GM12878 (cell line): ENCODE data around the gene EXOC4. TPM values are rescaled to one million over a fixed set of nuclear protein-coding genes. Genes with fewer than 3 reads are reported as not detected.

Experiments used
- ATAC-seq: fragments of 200-7000 bp; cut with Tn5 transposase; 3 replicates; pipeline ENCODE4 v1.9.1; 2020; ENCODE audit warnings: mild to moderate bottlenecking, moderate library complexity
- BruUV-seq: library from RNA; stranded (reverse); fragments of 400-500 nt; replicated peaks from 2 replicates; lab custom pipeline; 2021; lab: Mats Ljungman, UMichigan
- CTCF ChIA-PET: fragments of 300-600 bp; sonication (Branson Sonifier 250); formaldehyde crosslinking; extraction: SDS; loops from one replicate; lab custom pipeline; 2021; ENCODE audit warnings: inconsistent platforms; lab: Yijun Ruan, JAX
- POLR2A ChIA-PET: fragments of 350-600 bp; formaldehyde crosslinking; extraction: SDS; loops from one replicate; lab custom pipeline; 2021; ENCODE audit warnings: inconsistent platforms; lab: Charles Lee
- RAD21 ChIA-PET: fragments of 300-600 bp; sonication (Branson Sonifier 250); formaldehyde crosslinking; loops from one replicate; lab custom pipeline; 2023; ENCODE audit warnings: antibody characterized with exemption; ENCODE audit not compliant: unreplicated experiment; lab: Charles Lee
- SMC1A ChIA-PET: fragments of 300-600 bp; sonication (Branson Sonifier 250); formaldehyde crosslinking; loops from one replicate; lab custom pipeline; 2023; ENCODE audit not compliant: unreplicated experiment, uncharacterized antibody; lab: Charles Lee
- DNase-seq: peaks from one replicate; pipeline ENCODE4 v3.0.0-alpha.2; 2011; ENCODE audit warnings: low read depth, low spot score
- FAIRE-seq: peaks from 3 replicates; lab custom pipeline; 2011; peaks lifted over from hg19 to GRCh38; lab: Jason Lieb, UNC
- H2AFZ ChIP-seq: 2 replicates; pipeline ENCODE4 v1.6.0; 2011; ENCODE audit warnings: low read depth, low read length, control low read depth; ENCODE audit not compliant: control insufficient read depth
- H3K27ac ChIP-seq: 2 replicates; pipeline ENCODE4 v1.5.1; 2011; ENCODE audit warnings: control low read depth; ENCODE audit not compliant: control insufficient read depth, insufficient read depth
- H3K27me3 ChIP-seq, 2 experiments: replicated peaks in 1 of 2; 2 replicates each; pipeline versions ENCODE4 v1.6.0 to v1.6.1; 2011; ENCODE audit warnings: low read length in 1 of 2; ENCODE audit not compliant: control insufficient read depth in 2 of 2, insufficient read depth in 2 of 2
- H3K36me3 ChIP-seq, 2 experiments: 2 replicates each; pipeline ENCODE4 v1.5.1; 2011; ENCODE audit warnings: low read length in 1 of 2; ENCODE audit not compliant: control insufficient read depth in 2 of 2, insufficient read depth in 2 of 2
- H3K4me1 ChIP-seq: 2 replicates; pipeline ENCODE4 v1.6.1; 2011; ENCODE audit warnings: mild to moderate bottlenecking, low read length, moderate library complexity, mixed read lengths; ENCODE audit not compliant: control insufficient read depth, insufficient read depth
- H3K4me2 ChIP-seq: 2 replicates; pipeline ENCODE4 v1.6.0; 2011; ENCODE audit warnings: control low read depth; ENCODE audit not compliant: control insufficient read depth, insufficient read depth
- H3K4me3 ChIP-seq: fragments of 200-600 bp; sonication (generic); 2 replicates; pipeline ENCODE4 v1.5.1; 2016
- H3K79me2 ChIP-seq: 2 replicates; pipeline ENCODE4 v1.6.0; 2011; ENCODE audit warnings: low read length; ENCODE audit not compliant: control insufficient read depth, insufficient read depth
- H3K9ac ChIP-seq: 2 replicates; pipeline ENCODE4 v1.8.0; 2011; ENCODE audit warnings: low read length, control low read depth, mixed read lengths; ENCODE audit not compliant: control insufficient read depth, insufficient read depth
- H3K9me3 ChIP-seq: replicated peaks from 3 replicates; pipeline ENCODE4 v1.5.1; 2011; ENCODE audit warnings: mild to moderate bottlenecking, low read length; ENCODE audit not compliant: control insufficient read depth, insufficient read depth
- H4K20me1 ChIP-seq: 2 replicates; pipeline ENCODE4 v1.6.0; 2011; ENCODE audit not compliant: control insufficient read depth, insufficient read depth
- BCL3 ChIP-seq: IDR thresholded peaks from 2 replicates; pipeline ENCODE4 v1.6.1; 2011; ENCODE audit warnings: borderline replicate concordance, low read depth, mild to moderate bottlenecking, moderate library complexity, low read length; ENCODE audit not compliant: insufficient read depth, poor library complexity, severe bottlenecking
- CREB1 ChIP-seq: IDR thresholded peaks from 2 replicates; pipeline ENCODE4 v1.6.1; 2012; ENCODE audit warnings: low read depth, mild to moderate bottlenecking, inconsistent platforms
- FOS ChIP-seq: IDR thresholded peaks from 3 replicates; pipeline ENCODE4 v1.6.1; 2011; ENCODE audit warnings: borderline replicate concordance; ENCODE audit not compliant: insufficient read length; ENCODE audit errors: extremely low read depth
- HDAC2 ChIP-seq: fragments of 200-600 bp; sonication (generic); IDR thresholded peaks from 2 replicates; pipeline ENCODE4 v1.6.1; 2017
- IKZF2 ChIP-seq, 2 experiments: fragments of 450-650 bp; IDR thresholded peaks; 2 replicates each; pipeline ENCODE4 v1.6.1; 2017; ENCODE audit warnings: mild to moderate bottlenecking in 2 of 2, moderate library complexity in 2 of 2
- MEF2B ChIP-seq: fragments of 450-650 bp; IDR thresholded peaks from 2 replicates; pipeline ENCODE4 v1.6.1; 2018; ENCODE audit warnings: mild to moderate bottlenecking, moderate library complexity; ENCODE audit not compliant: partially characterized antibody, poor library complexity, severe bottlenecking
- POU2F2 ChIP-seq: IDR thresholded peaks from 3 replicates; pipeline ENCODE4 v1.6.1; 2011; ENCODE audit warnings: low read depth, mild to moderate bottlenecking, low read length, borderline replicate concordance
- RBBP5 ChIP-seq: fragments of 200-600 bp; sonication (generic); conservative IDR thresholded peaks from 2 replicates; pipeline ENCODE4 v1.6.1; 2016
- SIN3A ChIP-seq: IDR thresholded peaks from 2 replicates; pipeline ENCODE4 v1.6.1; 2012; ENCODE audit warnings: low read depth, low read length, improper control_type of control experiment
- SREBF2 ChIP-seq: IDR thresholded peaks from 2 replicates; pipeline ENCODE4 v1.6.1; 2012; ENCODE audit warnings: mild to moderate bottlenecking, low read length
- TCF3 ChIP-seq: IDR thresholded peaks from 2 replicates; pipeline ENCODE4 v1.6.1; 2012; ENCODE audit warnings: low read depth, mild to moderate bottlenecking, low read length, borderline replicate concordance; ENCODE audit not compliant: insufficient read depth
- ZSCAN29 ChIP-seq: fragments of 450-650 bp; IDR thresholded peaks from 2 replicates; pipeline ENCODE4 v1.6.1; 2017; ENCODE audit warnings: mild to moderate bottlenecking, moderate library complexity
- WGBS: methylation state at CpG from one replicate; pipeline ENCODE4 v1.1.6; 2016; ENCODE audit warnings: low lambda C conversion rate; ENCODE audit not compliant: insufficient replicate concordance, insufficient coverage; ENCODE audit errors: missing lambda C conversion rate; 5-methylcytosine and 5-hydroxymethylcytosine counted together
- in situ Hi-C: fragments of 300-500 bp; cut with MboI; formaldehyde crosslinking; loops from 9 replicates; pipeline ENCODE4 v1.14.3; 2018; ENCODE audit warnings: mixed read lengths
- intact Hi-C: fragments of 100-400 bp; cut with micrococcal nuclease; formaldehyde crosslinking; loops from one replicate; pipeline ENCODE4 v1.14.2; 2022; ENCODE audit not compliant: unreplicated experiment
- polyA plus RNA-seq, 11 experiments: library from polyadenylated mRNA; depleted of rRNA in 4 of 11; unstranded in 6 of 11; stranded (reverse) in 5 of 11; fragments of >200 nt; fragmentation: Nextera tagmentation in 4 of 11; fragmentation: Illumina TruSeq in 1 of 11; extraction: Ambion mirVana in 4 of 11; extraction: Trizol in 1 of 11; gene quantifications; 1 replicate in 1 of 11; 2 replicates in 10 of 11; pipeline versions ENCODE4 v1.2.1 to v1.2.3, GENCODE V29; 2011 to 2016; ENCODE audit warnings: inconsistent platforms in 2 of 11, missing spikeins in 2 of 11, low read depth in 1 of 11
- total RNA-seq, 4 experiments: library from RNA; depleted of rRNA in 3 of 4; stranded (reverse); fragments of >200 nt in 3 of 4; fragmentation: Illumina TruSeq in 1 of 4; extraction: Trizol in 1 of 4; gene quantifications; 2 replicates each; pipeline versions ENCODE4 v1.2.1 to v1.2.3, GENCODE V29; 2013 to 2021

Gene EXOC4
- total and polyA plus RNA-seq, 10 of the 15 experiments (the other 5 are each of a cell fraction or from before 2014, with no cell fraction given): 13.2 to 44.5 (median 29.6) TPM

GRCh38 chr7:133573554-133574265 is 320.8 kb downstream of the EXOC4 start:
- in situ Hi-C loops (no loop called here), intact Hi-C loops (no loop called here)
- H3K27ac ChIP-seq: no peak overlapping the region
- no peak overlapping the region for H2AFZ ChIP-seq
- DNase-seq (no peak), ATAC-seq (no peak), FAIRE-seq (peak; percentile 18)
- no peak overlapping the region for H3K9ac ChIP-seq
- no peaks in the 10 kb centered on the region for H3K27me3 ChIP-seq
- no peaks in the 10 kb centered on the region for H3K4me1 ChIP-seq
- BruUV-seq: no TSS peak
- no peaks in the 10 kb centered on the region for H3K9me3 ChIP-seq
- H3K4me3 ChIP-seq: no peak overlapping the region
- CTCF ChIA-PET: no interaction called here
- H3K79me2 ChIP-seq: no peaks in the 10 kb centered on the region
- WGBS: 78% methylated on average over 4 of the region's 4 CpGs
- RAD21 ChIA-PET: no interaction called here
- H4K20me1 ChIP-seq: no peaks in the 10 kb centered on the region
- POLR2A ChIA-PET: no interaction called here
- TF ChIP-seq FOS (no peak), POU2F2 (no peak), CREB1 (no peak), IKZF2 (IDR thresholded peaks at IDR 0.05) (no peak), HDAC2 (no peak), ZSCAN29 (no peak)
- H3K36me3 ChIP-seq: no peaks in the 10 kb centered on the region
- SMC1A ChIA-PET: no interaction called here
- H3K4me2 ChIP-seq: no peak overlapping the region

DNA sequence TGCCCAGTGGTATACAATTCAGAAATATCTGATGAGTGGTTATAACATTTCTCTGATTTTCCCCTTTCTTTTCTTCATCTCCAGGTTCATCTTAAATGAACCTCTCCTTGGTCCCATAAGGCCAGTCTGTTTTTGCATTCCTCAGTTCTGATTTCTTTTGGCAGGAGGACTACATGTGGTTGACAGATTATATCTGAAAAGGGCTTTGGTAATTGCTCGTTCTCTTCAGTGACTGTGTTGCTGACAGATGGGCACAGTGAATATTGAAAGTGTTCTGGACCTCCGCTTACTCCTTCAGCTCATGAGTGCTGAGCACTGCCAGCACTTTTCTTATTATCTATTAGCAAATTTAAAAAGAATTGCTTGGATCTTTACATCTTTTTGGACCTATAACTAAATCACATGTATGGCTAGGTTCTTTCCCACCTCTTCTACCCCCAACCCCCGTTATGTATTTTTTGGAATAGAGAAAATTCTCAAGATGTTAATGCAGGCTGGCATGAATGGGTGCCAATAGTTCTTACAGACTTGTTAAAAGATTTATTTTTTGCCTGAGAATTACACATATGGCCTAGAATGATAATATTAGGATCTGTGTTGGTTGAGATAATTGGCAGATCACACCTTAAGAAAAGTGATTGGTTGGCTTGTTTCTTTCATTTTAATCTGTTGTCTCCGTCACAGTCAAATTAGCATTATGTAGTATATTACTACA is 323.0 kb downstream of the EXOC4 start:
- in situ Hi-C loops: no loop called here
- Histone ChIP-seq H4K20me1 (no peaks in the 10 kb centered on the region), H3K27ac (no peak overlapping the region)
- BruUV-seq: no TSS peak
- intact Hi-C loops: no loop called here
- ATAC-seq (no peak), DNase-seq (no peak), FAIRE-seq (no peak)
- no peak for TF ChIP-seq SIN3A
- TF ChIP-seq BCL3: no peak
- no peak for TF ChIP-seq RBBP5
- TF ChIP-seq TCF3: no peak
- TF ChIP-seq SREBF2: no peak
- TF ChIP-seq MEF2B: no peak
- TF ChIP-seq, all 136 proteins: peak for 0
- Histone ChIP-seq H3K79me2 (no peaks in the 10 kb centered on the region), H3K27me3 (no peaks in the 10 kb centered on the region), H3K4me2 (no peak overlapping the region), H3K4me1 (no peaks in the 10 kb centered on the region), H3K9me3 (no peaks in the 10 kb centered on the region), H3K9ac (no peak overlapping the region), H2AFZ (no peak overlapping the region), H3K36me3 (no peaks in the 10 kb centered on the region), H3K4me3 (no peak overlapping the region)
- WGBS: 81% methylated on average over 4 of the region's 4 CpGs
- POLR2A ChIA-PET: no interaction called here
- CTCF ChIA-PET: no interaction called here
- RAD21 ChIA-PET: no interaction called here
- SMC1A ChIA-PET: no interaction called here
